Fibroblast of mammary gland (primary cell): ENCODE data around the gene BPIFB2.

Source experiments
- DNase-seq: peaks from one replicate; pipeline ENCODE4 v3.0.0-alpha.2; 2010; ENCODE audit warnings: low read depth
- H3K4me3 ChIP-seq: 2 replicates; pipeline ENCODE4 v1.5.1; 2011; ENCODE audit warnings: low read depth, mild to moderate bottlenecking, low read length, moderate library complexity; ENCODE audit not compliant: control insufficient read depth
- TF ChIP-seq, protein P1 (sequence below): conservative IDR thresholded peaks from 2 replicates; pipeline ENCODE4 v1.5.1; 2011; ENCODE audit warnings: low read depth, low read length, inconsistent platforms; ENCODE audit not compliant: control insufficient read depth, insufficient read depth

BPIFB2 gene

DNA sequence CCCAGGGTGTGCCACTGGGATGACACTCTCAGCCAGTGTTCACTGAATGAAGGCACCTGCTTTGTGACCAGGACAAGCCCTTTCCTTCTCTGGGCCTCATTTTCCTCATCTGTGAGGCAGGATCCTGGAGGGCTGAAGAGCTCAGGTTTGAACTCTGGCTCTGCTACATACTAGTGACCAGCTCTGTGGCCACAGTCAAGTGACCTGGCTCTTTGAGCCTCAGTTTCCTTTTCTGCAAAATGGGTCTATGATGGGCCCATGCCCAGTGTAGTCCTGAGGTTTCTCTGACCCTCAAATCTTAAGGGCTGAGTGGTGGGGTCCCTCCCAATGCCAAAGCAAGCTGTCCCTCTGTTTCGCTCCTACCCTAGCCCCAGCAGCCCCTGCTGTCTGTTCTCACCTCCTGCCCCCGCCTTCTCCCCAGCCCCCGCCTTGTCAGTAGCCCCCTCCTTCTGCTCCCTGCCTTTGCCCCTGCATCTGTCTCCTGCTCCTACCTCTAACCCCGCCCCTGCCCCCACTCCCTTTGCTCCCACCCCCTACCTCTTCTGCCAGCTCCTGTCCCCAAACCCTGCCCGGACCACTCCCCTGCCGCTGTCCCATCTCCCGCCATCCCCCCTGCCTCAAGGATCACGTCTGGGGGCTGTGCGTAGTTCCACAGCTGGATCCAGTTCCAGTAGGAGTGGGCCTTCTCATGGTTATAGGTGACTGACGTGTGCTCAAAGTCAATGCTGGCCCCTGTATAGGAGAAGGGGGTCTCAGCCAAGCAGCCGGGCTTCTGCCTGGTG lies 20.3 kb upstream of the BPIFB2 start:
- no peak for DNase-seq
- TF ChIP-seq, protein P1, sequence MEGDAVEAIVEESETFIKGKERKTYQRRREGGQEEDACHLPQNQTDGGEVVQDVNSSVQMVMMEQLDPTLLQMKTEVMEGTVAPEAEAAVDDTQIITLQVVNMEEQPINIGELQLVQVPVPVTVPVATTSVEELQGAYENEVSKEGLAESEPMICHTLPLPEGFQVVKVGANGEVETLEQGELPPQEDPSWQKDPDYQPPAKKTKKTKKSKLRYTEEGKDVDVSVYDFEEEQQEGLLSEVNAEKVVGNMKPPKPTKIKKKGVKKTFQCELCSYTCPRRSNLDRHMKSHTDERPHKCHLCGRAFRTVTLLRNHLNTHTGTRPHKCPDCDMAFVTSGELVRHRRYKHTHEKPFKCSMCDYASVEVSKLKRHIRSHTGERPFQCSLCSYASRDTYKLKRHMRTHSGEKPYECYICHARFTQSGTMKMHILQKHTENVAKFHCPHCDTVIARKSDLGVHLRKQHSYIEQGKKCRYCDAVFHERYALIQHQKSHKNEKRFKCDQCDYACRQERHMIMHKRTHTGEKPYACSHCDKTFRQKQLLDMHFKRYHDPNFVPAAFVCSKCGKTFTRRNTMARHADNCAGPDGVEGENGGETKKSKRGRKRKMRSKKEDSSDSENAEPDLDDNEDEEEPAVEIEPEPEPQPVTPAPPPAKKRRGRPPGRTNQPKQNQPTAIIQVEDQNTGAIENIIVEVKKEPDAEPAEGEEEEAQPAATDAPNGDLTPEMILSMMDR = no peak
- H3K4me3 ChIP-seq = no peak overlapping the region

DNA sequence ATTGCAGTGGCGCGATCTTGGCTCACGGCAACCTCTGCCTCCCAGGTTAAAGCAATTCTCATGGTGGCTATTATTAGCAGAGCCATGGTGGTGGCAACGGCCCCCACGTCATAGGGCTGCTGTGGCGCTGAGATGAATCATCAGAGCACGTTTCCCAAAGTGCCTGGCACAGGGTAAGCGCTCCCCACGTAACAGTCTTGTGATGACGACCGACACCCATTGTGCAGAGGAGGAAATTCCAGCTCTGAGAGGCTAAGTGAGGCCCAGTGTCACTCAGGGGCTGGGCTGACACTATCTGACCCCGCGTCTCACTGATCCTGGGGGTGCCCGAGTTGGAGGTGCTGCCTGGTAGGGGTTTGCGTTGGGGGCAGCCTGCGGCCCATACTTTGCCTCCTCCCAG lies 19.5 kb upstream of the BPIFB2 start:
- peak; percentile 2 for DNase-seq
- H3K4me3 ChIP-seq = no peak overlapping the region
- TF ChIP-seq, protein P1 = no peak

GRCh38 chr20:32989507-32990283 lies 17.8 kb upstream of the BPIFB2 start:
- TF ChIP-seq, protein P1 = no peak
- H3K4me3 ChIP-seq = no peak overlapping the region
- DNase-seq = no peak

- no peak for DNase-seq
- no peak overlapping the region for H3K4me3 ChIP-seq
- TF ChIP-seq, protein P1 = no peak
Measured at GRCh38 chr20:32990426-32990825, 17.1 kb upstream of the BPIFB2 start.

- DNase-seq = no peak
- H3K4me3 ChIP-seq = no peak overlapping the region
- TF ChIP-seq, protein P1 = no peak
Measured at GRCh38 chr20:32991383-32991782, 16.1 kb upstream of the BPIFB2 start.

- TF ChIP-seq, protein P1 = no peak
- H3K4me3 ChIP-seq = no peak overlapping the region
- no peak for DNase-seq
Measured at GRCh38 chr20:32991792-32992641, 15.5 kb upstream of the BPIFB2 start.
